WERI-Rb-1 (cell line): ENCODE data around the gene ZNF280B.
"Not testable (repeated sequence)": the region's sequence is repeated elsewhere in the genome, so short reads cannot be mapped to it uniquely, and the experiment has no call there.

Experiments
- DNase-seq: peaks from one replicate; pipeline ENCODE4 v3.0.0-alpha.2; 2020
- H3K27ac ChIP-seq: fragments of 250-450 bp; sonication (Bioruptor Pico); 2 replicates; pipeline ENCODE4 v1.5.1; 2020; ENCODE audit warnings: mild to moderate bottlenecking, moderate library complexity
- H3K27me3 ChIP-seq: fragments of 250-450 bp; sonication (Bioruptor Pico); 2 replicates; pipeline ENCODE4 v1.5.1; 2021; ENCODE audit warnings: mild to moderate bottlenecking, low read depth, moderate library complexity; ENCODE audit not compliant: insufficient read depth, severe bottlenecking
- H3K36me3 ChIP-seq: fragments of 250-450 bp; sonication (Bioruptor Pico); 2 replicates; pipeline ENCODE4 v1.5.1; 2020; ENCODE audit warnings: mild to moderate bottlenecking, moderate library complexity
- H3K4me3 ChIP-seq: 2 replicates; pipeline ENCODE4 v1.5.1; 2011; ENCODE audit warnings: low read depth, mild to moderate bottlenecking, control low read depth, low read length
- H3K9me3 ChIP-seq: fragments of 250-450 bp; sonication (Bioruptor Pico); 2 replicates; pipeline ENCODE4 v1.5.1; 2021; ENCODE audit warnings: mild to moderate bottlenecking, moderate library complexity; ENCODE audit not compliant: severe bottlenecking
- TF ChIP-seq, protein P1 (sequence below): IDR thresholded peaks from 2 replicates; pipeline ENCODE4 v1.5.1; 2011; ENCODE audit warnings: low read depth, mild to moderate bottlenecking, control low read depth, inconsistent platforms, low read length

ZNF280B gene

DNA sequence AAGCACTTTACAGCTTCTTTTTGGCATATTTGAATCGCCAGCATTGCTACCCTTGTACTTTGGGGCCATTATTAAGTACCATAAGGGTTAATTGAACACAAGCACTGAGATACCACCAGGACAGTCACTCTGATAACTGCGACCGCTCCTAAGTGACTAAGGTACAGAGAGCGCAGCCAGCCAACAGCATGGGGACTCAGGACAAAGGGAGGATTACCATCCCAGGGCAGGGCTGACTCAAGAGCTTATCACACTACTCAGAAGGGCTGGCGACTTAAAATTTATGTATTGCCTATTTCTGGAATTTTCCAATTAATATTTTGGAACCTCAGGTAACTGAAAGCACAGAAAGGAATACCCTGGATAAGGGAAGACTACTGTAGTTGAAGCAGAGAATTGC, 11.0 kb upstream of the ZNF280B start:
- no peak overlapping the region for H3K27ac ChIP-seq
- TF ChIP-seq, protein P1, sequence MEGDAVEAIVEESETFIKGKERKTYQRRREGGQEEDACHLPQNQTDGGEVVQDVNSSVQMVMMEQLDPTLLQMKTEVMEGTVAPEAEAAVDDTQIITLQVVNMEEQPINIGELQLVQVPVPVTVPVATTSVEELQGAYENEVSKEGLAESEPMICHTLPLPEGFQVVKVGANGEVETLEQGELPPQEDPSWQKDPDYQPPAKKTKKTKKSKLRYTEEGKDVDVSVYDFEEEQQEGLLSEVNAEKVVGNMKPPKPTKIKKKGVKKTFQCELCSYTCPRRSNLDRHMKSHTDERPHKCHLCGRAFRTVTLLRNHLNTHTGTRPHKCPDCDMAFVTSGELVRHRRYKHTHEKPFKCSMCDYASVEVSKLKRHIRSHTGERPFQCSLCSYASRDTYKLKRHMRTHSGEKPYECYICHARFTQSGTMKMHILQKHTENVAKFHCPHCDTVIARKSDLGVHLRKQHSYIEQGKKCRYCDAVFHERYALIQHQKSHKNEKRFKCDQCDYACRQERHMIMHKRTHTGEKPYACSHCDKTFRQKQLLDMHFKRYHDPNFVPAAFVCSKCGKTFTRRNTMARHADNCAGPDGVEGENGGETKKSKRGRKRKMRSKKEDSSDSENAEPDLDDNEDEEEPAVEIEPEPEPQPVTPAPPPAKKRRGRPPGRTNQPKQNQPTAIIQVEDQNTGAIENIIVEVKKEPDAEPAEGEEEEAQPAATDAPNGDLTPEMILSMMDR = no peak
- H3K36me3 ChIP-seq = no peaks in the 10 kb centered on the region
- no peak overlapping the region for H3K4me3 ChIP-seq
- H3K27me3 ChIP-seq = no peaks in the 10 kb centered on the region
- peak; percentile 19 for DNase-seq
- no peaks in the 10 kb centered on the region for H3K9me3 ChIP-seq

DNA sequence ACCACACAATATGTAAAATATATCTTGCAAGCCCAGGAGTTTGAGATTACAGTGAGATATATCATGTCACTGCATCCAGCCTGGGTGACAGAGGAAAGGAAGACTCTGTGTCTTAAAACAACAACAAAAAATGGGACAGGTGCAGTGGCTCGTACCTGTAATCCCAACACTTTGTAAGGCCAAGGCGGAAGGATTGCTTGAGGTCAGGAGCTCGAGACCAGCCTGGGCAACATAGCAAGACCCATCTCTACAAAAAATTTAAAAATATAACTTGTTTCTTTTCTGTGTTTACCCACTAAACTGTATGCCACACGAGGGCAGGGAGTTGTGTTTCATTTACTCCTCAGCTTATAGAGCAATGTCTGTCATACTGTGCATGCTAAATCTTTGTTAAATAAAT, 8.4 kb upstream of the ZNF280B start:
- Histone ChIP-seq H3K27ac (no peak overlapping the region), H3K9me3 (no peaks in the 10 kb centered on the region), H3K4me3 (no peak overlapping the region), H3K27me3 (no peaks in the 10 kb centered on the region), H3K36me3 (no peaks in the 10 kb centered on the region)
- DNase-seq = no peak
- TF ChIP-seq, protein P1 = no peak

DNA sequence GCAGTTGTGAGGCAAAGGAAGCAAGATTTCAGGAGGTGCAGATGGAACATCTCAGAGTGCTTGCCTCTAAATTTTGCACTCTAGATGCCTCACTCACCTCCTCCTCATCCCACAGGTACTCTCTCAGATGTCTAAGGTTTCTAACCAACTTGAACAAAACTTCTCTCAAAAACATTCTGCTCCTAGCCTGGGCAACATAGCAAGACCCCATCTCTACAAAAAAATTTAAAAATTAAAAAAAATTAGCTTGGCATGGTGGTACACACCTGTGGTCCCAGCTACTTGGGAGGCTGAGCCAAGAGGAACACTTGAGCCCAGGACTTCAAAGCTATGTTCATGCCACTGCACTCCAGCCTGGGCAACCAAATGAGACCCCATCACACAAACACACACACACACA, 7.3 kb upstream of the ZNF280B start:
- TF ChIP-seq, protein P1 = no peak
- no peak for DNase-seq
- Histone ChIP-seq H3K4me3 (no peak overlapping the region), H3K9me3 (no peaks in the 10 kb centered on the region), H3K27ac (no peak overlapping the region), H3K27me3 (no peaks in the 10 kb centered on the region), H3K36me3 (no peaks in the 10 kb centered on the region)

DNA sequence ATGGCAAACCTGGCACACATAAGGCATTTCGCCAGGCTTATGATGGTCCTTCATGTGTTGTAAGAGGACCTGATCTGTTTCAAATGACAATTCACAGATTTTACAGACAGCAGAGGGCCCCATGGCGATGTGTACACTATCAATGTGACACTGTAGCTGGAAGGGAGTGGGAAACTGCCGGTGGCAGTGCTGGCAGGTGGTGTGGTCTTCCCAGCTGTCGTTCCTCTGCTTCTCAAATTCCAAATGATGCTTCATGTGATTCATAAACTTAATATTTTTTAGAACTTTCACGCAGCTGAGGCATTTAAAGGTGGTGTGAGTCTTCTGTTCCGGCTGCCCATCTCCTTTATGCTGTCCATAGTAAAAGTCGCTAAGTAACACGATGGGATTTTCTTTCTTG, 5.9 kb upstream of the ZNF280B start:
- not testable (repeated sequence) for H3K4me3 ChIP-seq, DNase-seq, H3K27me3 ChIP-seq, H3K36me3 ChIP-seq, H3K27ac ChIP-seq, H3K9me3 ChIP-seq

DNA sequence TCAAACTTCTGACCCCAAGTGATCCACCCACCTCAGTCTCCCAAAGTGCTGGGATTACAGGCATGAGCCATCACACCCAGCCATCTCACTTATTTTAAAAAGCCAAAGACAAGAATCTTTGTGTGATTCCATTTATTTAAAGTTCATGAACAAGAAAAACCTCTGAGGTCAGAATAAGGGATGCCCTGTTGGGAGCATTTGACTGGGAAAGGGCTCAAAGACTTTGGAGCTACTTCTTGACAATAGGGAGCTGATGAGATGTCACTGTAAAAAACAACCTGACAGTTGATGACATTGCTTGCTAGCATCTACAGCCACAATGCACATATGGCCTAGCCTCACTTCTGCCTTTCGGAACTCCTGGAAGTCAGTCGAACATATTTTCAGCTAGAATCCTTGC, 5.1 kb upstream of the ZNF280B start:
- Histone ChIP-seq H3K27ac (no peak overlapping the region), H3K4me3 (no peak overlapping the region), H3K27me3 (no peaks in the 10 kb centered on the region), H3K9me3 (no peaks in the 10 kb centered on the region), H3K36me3 (no peaks in the 10 kb centered on the region)
- TF ChIP-seq, protein P1 = no peak
- DNase-seq = no peak

DNA sequence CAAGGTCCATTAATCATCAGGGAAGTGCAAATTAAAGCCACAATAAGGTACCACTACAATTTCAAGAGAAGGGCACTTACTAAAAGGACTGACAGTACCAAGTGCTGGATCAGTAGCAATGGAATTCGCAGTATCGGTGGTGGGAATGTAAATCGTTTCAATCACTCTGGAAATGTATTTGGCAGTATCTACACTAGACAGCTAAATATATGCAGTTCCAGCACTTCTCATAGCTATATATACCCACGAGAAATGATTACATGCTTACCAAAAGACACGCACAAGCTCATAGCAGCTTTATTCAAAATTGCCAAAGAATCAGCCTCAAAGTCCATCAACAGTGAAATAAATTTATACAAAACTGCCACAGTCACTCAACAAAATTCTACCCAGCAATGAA, 4.4 kb upstream of the ZNF280B start:
- H3K4me3 ChIP-seq = no peak overlapping the region
- no peak overlapping the region for H3K27ac ChIP-seq
- DNase-seq = no peak
- H3K9me3 ChIP-seq = no peaks in the 10 kb centered on the region
- H3K27me3 ChIP-seq = no peaks in the 10 kb centered on the region
- TF ChIP-seq, protein P1 = no peak
- H3K36me3 ChIP-seq = no peaks in the 10 kb centered on the region

DNA sequence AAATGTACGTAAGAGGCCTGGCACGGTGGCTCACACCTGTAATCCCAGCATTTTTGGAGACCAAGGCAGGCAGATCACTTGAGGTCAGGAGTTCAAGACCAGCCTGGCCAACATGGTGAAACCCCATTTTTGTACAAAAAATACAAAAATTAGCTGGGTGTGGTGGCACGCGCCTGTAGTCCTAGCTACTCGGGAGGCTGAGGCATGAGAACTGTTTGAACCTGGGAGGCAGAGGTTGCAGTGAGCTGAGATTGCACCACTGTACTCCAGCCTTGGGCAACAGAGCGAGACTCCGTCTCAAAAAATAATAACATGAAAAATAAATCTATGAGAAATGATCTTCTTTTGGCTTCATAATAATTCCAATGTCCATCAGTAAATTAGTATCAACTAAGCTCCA, 2.3 kb upstream of the ZNF280B start:
- H3K4me3 ChIP-seq, H3K9me3 ChIP-seq, H3K27me3 ChIP-seq, DNase-seq, H3K27ac ChIP-seq: not testable (repeated sequence)
- peaks cover 15% of the 10 kb centered on the region for H3K36me3 ChIP-seq

DNA sequence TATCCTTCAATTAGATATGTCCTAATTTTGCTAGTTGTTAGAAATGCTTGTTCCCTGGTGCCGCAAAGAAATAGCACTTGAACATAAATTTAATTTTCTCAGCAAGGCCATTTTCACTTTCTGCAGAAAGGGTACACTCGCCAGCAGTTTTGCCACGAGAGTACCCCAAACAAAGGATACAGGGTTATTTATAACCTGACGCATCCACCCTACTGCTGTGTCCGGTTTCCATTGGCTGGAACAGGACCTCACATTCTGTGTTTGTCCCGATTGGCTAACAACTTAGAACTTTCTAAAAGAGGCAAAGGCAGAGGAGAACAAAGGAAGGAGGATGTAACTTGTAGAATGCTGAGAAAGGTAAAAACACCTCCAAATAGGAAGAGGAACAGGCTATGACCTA, 1.4 kb upstream of the ZNF280B start:
- DNase-seq, H3K9me3 ChIP-seq, H3K4me3 ChIP-seq, H3K27ac ChIP-seq, H3K27me3 ChIP-seq: not testable (repeated sequence)
- peaks cover 25% of the 10 kb centered on the region for H3K36me3 ChIP-seq
